ENCODE measurements around the gene MYO9A.
"Not testable (repeated sequence)": the region's sequence is repeated elsewhere in the genome, so short reads cannot be mapped to it uniquely, and the experiment has no call there.

MYO9A gene

DNA sequence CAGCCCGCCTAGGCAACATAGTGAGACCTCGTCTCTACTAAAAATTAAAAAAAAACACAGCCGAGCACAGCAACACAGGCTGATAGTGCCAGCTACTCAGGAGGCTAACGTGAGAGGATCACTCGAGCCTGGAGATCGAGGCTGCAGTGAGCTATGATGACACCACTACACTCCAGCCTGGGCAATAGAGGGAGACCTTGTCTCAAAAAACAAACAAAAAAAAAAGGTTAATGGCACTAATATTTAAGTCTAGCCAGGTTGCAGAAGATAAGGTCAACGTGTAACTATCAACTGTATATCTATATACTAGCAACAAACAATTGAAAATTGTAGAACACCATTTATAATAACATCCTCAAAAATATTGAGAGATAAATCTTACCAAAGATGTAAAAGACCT lies 75.1 kb downstream of the MYO9A start:
- FAIRE-seq: no peak
- no peak for DNase-seq (ENCODE audit: low spot score)

GRCh38 chr15:72042054-72042453 lies 75.9 kb downstream of the MYO9A start:
- no peak for DNase-seq (ENCODE audit: low spot score)

DNA sequence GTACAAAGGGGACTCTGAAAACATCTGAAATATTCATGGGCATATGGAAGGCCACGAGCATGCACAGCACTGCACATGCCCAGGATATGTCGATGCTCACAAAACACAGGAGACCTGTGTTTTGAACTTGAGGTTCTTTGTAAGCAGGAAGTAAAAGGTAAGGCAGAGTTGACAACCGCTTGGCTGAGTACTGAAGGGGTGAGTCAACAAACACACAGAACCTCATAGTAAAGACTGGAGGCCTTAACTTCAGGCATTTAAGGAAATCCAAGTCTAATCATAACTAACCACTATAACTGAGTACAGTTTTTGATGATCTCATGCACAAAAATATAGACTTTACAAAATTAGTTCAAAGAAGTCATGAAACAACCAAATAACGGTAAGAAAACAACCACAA lies 80.6 kb downstream of the MYO9A start:
- peak; percentile 25 for DNase-seq (ENCODE audit: low spot score)

More at GRCh38 chr15:72042054-72042453, 75.9 kb downstream of the MYO9A start:
- no peak for FAIRE-seq

DNA sequence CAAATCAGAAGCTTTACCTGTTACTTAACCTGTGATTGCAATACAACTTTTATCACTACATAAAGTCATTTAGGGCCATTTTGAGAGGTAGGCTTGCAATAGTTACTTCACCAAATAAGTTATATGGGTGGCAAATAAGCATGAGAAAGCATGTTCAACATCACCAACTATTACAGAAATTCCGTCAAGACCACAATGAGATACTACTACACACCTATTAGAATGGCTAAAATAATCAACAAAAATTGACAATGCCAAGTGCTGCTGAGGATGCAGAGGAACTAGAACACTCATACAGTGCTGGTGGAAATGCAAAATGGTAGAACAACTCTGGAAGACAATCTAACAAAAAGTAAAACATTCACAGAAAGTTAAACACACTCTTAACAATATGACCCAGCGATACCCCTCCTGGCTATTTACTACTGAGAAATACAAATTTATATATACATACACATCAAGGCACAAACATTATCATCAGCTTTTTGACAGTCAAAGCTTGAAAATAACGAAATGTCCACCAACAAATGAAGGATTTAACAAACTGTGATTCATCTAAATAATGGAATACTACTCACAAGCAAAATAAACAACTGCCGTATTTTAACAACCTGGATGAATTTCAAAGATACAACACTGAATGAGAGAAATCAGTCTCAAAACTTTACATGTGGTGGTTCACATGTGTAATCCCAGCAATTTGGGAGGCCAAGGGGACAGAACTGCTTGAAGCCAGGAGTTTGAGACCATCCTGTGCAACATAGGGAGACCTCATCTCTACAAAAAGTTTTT lies 82.9 kb downstream of the MYO9A start:
- DNase-seq (ENCODE audit: low spot score): no peak
- FAIRE-seq: no peak

More for the DNA sequence above, 80.6 kb downstream of the MYO9A start:
- FAIRE-seq: no peak

- no peak for FAIRE-seq
- no peak for DNase-seq (ENCODE audit: low spot score)
Measured at GRCh38 chr15:72034351-72034750, 83.6 kb downstream of the MYO9A start.

DNA sequence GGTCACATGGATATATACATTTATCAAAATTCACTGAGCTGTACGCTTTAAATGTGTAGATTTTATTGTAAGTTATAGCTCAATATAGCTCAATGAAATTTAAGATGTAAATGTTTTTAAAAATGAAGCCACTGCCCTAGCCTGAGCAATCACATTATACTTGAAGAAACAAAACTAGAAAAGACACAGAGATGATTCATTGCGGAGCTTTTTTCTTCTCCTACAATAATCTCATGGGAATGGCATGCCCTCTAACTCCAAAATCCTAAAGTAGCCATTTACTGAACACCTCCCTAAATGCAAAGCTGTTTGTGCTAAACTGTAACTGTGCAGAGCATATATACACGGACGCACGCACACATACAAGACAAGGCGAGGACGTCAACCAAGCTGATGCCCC lies 84.2 kb downstream of the MYO9A start:
- DNase-seq (ENCODE audit: low spot score): no peak
- no peak for FAIRE-seq

DNA sequence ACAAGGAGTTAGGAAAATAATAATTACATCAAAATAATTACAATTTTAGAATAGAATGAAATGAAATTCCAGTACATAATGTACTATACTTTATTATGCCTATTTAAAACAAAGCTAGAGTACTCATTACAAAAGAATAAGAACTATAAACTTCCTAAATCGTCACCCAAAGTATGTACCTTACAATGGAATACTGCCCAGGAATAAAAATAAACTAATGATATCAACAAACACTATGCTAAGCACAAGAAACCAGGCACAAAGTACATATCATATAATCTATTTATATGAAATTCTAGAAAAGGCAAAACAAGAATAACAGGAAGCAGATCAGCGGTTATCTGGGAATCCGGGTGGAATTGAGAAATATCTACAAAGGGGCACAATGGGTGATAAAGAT lies 84.7 kb downstream of the MYO9A start:
- FAIRE-seq (no peak), DNase-seq (ENCODE audit: low spot score) (no peak)

DNA sequence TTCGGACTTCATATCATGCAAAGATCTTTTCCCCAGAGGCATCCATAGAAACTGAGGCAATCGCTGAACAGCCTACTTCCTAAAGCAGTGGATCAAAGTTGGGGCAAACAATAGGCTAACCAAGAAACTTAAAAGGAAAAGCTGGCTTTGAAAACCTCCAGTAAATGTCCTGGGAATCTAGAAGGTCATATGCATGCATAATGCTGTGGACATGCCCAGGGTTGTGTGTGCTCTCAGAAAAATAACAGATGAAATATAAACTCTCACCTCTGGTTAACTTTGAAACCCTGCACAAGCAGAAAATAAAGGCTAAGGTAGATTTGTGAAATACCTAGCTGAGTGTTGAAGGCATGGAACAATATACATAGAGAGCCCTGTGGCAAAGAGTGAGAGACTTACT lies 96.3 kb downstream of the MYO9A start:
- no peak for FAIRE-seq
- no peak for DNase-seq (ENCODE audit: low spot score)

- FAIRE-seq: no peak
- DNase-seq (ENCODE audit: low spot score): no peak
Measured at GRCh38 chr15:72020799-72021198, 97.2 kb downstream of the MYO9A start.

DNA sequence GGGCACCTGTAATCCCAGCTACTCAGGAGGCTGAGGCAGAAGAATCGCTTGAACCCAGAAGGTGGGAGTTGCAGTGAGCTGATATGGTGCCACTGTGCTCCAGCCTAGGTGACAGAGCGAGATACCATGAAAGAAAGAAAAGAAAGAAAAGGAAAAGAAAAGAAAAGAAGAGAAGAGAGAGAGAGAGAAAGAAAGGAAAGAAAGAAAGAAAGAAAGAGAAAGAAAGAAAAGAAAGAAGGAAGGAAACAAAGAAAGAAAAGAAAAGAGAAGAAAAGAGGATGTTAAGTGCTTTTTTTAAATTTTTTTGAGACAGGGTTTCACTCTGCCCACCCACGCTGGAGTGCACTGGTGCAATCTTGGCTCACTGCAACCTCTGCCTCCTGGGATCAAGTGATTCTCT lies 103.4 kb downstream of the MYO9A start:
- not testable (repeated sequence) for FAIRE-seq; DNase-seq (ENCODE audit: low spot score)

DNA sequence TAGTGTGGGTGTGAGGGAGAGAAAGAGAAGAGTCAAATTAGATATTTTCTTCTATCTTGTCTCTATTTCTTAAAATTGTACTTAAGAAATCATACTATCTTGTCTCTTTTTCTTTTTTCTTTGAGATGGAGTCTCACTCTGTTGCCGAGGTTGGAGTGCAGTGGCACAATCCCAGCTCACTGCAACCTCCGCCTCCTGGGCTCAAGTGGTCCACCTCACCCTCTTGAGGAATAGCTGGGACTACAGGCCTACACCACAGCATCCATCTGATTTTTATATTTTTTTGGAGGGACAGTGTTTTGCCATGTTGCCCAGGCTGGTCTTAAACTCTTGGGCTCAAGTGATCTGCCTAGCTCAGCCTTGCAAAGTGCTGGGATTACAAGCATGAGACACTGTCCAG lies 104.2 kb downstream of the MYO9A start:
- no peak for FAIRE-seq
- no peak for DNase-seq (ENCODE audit: low spot score)

- DNase-seq (ENCODE audit: low spot score) (no peak), FAIRE-seq (no peak)
Measured at GRCh38 chr15:72011302-72011942, 106.5 kb downstream of the MYO9A start.

- FAIRE-seq: peak; percentile 78
- DNase-seq (ENCODE audit: low spot score): peak; percentile 41
Measured at GRCh38 chr15:72009222-72009621, 108.7 kb downstream of the MYO9A start.

DNA sequence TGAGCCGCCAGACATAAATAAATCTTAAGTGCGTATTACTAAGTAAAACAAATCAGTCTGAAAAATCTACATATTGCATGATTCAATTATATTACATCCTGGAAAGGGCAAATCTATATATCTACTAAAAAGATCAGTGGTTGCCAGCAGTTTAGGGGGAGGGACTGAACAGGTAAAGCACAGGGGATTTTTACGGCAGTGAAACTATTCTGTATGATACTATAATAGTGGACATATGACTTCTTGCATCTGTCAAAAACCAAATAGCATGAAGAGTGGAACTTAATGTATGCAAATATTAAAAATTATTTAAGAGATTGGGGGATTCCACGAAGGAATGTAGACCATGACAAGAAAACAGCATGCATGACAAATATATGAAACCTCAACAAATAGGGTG lies 111.6 kb downstream of the MYO9A start:
- no peak for DNase-seq (ENCODE audit: low spot score)
- no peak for FAIRE-seq

DNA sequence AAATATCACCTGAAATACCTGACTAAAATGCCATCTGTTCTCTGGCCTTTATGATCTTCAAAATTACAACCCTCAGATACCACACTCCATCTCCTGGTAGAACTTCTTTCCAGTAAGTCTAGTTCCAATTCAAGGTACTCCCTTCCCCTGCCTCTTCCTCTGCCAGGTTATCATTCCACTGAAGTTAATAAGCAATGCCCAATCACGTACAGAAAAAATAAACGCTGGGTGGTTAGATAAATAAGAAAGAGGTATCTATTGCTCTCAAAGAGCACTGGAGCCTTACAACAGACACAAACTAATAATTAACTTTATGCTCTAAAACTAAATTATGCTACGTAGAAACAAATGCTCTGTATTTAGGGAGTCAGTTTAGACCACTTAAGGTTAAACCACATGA lies 112.5 kb downstream of the MYO9A start:
- DNase-seq (ENCODE audit: low spot score): no peak
- FAIRE-seq: no peak

- DNase-seq (ENCODE audit: low spot score) (no peak), FAIRE-seq (no peak)
Measured at GRCh38 chr15:71999807-72000206, 118.1 kb downstream of the MYO9A start.

GRCh38 chr15:71998717-71999116 lies 119.2 kb downstream of the MYO9A start:
- not testable (repeated sequence) for DNase-seq (ENCODE audit: low spot score); FAIRE-seq

DNA sequence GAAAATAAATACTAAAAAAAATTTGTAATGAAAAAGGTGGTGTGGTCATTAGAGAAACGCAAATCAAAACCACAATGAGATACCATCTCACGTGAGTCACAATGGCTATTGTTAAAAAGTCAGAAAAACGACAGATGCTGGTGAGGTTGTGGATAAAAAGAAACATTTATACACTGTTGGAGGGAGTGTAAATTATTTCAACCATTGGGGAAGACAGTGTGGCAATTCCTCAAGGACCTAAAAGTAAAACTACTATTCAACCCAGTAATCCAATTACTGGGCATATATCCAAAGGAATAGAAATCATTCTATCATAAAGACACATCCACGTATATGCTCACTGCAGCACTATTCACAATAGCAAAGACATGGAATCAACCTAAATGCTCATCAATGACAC lies 120.3 kb downstream of the MYO9A start:
- DNase-seq (ENCODE audit: low spot score): no peak
- FAIRE-seq: no peak

DNA sequence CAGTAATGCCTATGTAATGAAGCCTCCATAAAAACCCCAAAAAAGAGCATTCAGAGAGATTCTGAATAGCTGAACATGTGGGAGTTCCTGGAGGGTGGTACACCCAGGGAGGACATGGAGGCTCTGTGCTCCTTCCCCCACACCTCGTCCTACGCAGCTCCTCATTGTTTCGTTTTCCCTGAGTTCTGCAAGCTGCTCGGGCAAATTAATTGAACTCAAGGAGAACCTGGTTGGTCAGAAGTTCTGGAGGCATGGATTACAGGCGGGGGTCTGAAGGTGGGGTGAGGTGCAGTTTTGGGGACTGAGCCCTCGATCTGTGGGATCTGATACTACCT lies 142.2 kb downstream of the MYO9A start:
- DNase-seq (ENCODE audit: low spot score): no peak
- no peak for FAIRE-seq

DNA sequence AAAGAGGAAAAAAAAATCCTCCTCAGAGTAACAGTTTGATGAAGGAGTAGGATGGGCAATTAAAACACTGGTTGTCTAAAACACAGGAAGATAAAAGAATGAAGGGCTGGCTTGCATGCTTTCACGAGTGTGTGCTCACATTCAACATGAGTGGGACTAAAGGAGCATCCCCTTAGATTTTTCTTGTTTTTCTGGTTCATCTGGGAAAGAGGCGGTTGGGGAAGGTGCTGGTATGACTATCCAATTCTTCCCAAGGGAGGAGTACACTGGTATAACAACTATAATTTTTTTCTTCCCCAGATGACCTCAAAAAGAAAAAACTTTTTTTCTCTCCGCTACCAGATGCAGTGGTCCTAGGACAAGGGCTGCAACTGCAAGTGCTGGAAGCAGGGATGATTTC lies 143.7 kb downstream of the MYO9A start:
- no peak for FAIRE-seq
- no peak for DNase-seq (ENCODE audit: low spot score)

DNA sequence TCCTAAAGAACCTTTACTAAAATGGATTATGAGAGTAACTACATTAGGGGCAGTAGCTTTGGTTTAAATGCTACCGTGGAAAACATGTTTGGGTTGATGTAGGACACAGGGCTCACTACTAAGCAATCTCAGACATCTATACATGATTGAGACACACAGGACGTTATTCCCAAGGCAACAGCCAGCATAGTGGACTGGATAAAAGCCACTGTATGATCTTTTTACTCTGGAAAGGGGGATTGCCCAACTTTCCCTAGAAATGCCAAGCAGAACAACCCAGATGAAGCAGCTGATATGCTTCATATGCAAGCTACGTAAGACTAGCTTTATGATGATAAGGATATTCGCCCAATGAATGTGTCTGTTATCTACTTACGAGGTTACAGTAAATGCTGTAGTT lies 144.6 kb downstream of the MYO9A start:
- DNase-seq (ENCODE audit: low spot score) (no peak), FAIRE-seq (no peak)

- DNase-seq (ENCODE audit: low spot score): no peak
Measured at GRCh38 chr15:71971905-71972304, 146.0 kb downstream of the MYO9A start.

GRCh38 chr15:71970435-71970834 lies 147.5 kb downstream of the MYO9A start:
- FAIRE-seq: no peak
- no peak for DNase-seq (ENCODE audit: low spot score)

More at GRCh38 chr15:71971905-71972304, 146.0 kb downstream of the MYO9A start:
- no peak for FAIRE-seq
